NCI-H460 (cell line): Measurements from ENCODE around the gene SMARCA2. TPM values are rescaled to one million over a fixed set of nuclear protein-coding genes. Genes with fewer than 3 reads are reported as not detected.

Experiments used
- DNase-seq: peaks from one replicate; pipeline ENCODE4 v3.0.0-alpha.2; 2016; ENCODE audit warnings: low read depth; ENCODE audit errors: extremely low read depth
- total RNA-seq: library from RNA; depleted of rRNA; stranded (reverse); fragments of >200 nt; shearing (Covaris generic); gene quantifications from 2 replicates; pipeline ENCODE4 v1.2.3, GENCODE V29; 2014

The SMARCA2 gene
- total RNA-seq, 1 experiment from 2014 or later, result 28.5 TPM

GRCh38 chr9:2164268-2164667 lies 149.1 kb downstream of the SMARCA2 start:
- no peak for DNase-seq

DNA sequence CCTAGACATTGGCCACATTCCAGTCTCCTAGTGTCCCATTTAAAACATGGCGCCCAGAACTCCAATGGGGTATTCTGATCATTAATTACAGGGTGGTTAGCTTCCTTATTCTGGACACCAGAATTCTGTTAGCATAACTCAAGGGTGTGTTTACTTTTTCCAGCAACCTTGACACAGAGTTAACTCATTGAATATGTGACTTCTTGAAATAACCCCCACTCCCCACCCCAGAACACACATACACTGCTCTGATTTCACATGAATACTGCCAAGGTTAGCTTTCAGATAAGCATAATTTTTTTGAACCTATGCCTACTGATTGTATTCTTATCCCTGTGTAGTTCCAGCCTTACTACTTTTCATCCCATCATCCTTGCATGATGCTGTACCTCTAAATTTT lies 151.1 kb downstream of the SMARCA2 start:
- no peak for DNase-seq

DNA sequence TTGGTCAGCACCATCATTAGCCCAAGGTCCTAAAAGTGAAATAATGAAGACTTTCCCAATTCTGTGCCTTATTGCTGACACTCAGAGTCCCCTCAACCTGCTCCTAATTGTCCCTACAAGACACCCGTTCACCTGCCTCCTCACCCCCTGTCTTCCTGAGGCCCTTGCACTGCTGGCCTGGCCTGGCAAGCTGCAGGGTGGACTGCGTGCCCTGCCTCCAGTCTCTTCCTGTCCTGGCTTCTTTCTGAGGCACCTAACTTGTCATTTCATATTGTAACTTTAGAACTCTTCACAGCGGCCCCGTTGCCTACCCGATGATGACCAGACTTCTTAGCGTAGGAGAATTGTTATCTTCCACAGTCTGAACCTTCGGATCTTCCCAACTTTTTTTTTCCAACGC lies 153.9 kb downstream of the SMARCA2 start:
- DNase-seq, result no peak

GRCh38 chr9:2170722-2171121 lies 155.6 kb downstream of the SMARCA2 start:
- no peak for DNase-seq

- no peak for DNase-seq
These were observed 158.0 kb downstream of the SMARCA2 start for GRCh38 chr9:2173170-2173569.

DNA sequence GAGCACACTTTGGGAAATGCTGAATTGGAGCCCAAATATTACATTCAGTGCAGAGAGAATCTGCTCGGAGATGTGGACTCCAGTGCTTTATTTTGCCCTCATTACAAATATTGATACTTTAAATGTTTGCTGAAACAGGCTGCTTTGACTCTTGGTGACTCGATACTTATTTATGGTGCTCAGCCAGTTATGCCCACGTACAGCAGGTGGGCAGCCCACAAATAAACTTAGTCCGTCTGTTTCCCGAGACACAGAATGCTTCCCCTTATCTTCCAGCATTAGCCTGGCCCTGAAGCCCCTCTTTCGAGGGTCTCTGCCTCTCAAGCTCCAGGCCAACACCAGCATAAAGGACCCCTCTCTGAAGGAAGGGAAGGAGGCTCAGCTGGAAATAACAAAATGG lies 158.7 kb downstream of the SMARCA2 start:
- DNase-seq, result no peak

DNA sequence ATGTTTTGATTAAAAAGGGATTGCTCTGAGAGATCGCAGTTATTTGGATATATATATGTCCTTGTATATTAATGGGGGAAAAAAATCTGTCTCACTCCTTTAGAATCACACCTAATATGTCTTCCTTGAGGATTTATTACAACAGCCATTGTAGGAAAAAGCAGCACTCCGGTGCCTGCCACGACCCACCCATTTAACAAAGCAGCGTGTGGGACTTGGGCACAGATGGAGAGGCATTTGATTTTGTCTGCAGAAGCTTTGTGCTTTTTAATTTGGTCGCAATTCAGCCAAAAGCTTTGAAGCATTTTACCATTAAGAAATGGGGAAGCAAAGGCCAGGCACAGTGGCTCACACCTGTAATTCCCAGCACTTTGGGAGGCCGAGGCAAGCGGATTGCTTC lies 159.2 kb downstream of the SMARCA2 start:
- no peak for DNase-seq

- DNase-seq, result no peak
These were observed 159.8 kb downstream of the SMARCA2 start for GRCh38 chr9:2174911-2175310.

GRCh38 chr9:2177121-2177520 lies 162.0 kb downstream of the SMARCA2 start:
- DNase-seq, result no peak

DNA sequence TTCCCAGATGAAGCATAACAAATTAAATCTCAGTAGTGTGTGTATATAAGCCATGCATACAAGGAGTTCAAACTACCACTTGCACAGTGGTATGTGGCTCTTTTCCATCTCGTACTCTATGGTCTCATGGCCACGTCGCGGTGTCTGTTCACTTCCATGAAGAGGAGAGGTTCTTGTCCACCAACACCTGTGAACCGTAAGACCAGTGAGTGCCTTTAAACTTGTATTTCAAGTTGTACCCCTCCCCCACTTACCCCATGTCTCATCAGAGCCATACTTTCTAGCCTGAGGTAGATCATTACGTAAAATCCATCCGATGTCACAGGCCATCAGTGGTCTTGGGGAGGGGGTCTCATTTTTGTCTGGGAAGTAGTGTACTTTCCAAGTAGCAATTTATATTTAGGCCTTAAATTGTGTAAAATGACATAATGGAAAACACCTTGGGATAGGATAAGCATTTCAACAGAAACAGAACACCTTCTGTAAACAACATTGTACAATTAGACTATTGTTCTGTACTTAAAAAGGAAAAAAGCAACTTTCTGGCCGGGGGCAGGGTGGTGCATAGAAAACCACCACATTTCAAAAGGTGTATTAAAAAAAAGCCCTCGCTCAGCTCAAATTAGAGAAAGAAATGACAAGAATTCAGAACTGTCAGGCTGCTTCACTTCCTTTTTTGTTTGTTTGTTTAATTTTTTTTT lies 163.0 kb downstream of the SMARCA2 start:
- no peak for DNase-seq

DNA sequence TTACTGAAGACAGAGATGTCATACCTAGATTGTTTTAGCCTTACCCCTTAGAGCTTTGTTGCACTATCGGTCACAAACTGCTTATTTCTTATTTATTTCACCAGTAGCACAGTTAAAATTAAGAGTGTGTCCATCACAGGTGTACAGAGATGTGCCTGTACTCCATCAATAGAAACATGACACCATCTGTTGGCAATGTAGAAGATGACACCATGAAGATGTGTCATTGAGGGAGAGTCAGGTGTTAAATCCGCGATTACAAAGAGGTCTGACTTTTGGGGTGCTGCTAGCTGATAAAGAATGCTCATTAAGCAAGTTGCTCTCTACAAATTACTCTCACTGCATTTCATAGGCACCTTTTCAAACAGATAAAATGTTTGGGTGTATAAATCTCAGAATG lies 164.4 kb downstream of the SMARCA2 start:
- DNase-seq, result no peak

GRCh38 chr9:2180154-2180553 lies 165.0 kb downstream of the SMARCA2 start:
- DNase-seq, result no peak

DNA sequence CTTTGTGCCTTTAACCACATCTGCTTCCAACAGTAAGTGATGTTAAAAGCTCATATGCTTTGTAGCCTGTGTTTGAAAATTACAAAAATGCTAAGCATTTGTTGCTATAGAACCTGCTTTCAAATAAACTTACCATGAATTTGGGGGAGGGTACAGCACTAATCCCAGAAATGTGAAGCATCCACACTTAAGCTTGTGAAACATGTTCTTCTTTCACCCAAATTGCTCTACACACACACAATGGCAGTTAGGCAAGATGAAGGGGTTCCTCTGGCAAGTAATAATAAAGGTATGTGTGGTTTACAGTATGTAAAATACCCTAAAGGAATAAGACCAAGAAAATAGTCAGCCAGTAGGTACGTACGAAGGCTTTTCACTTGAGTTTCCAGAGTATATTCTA lies 165.6 kb downstream of the SMARCA2 start:
- no peak for DNase-seq

GRCh38 chr9:2181792-2182191 lies 166.6 kb downstream of the SMARCA2 start:
- DNase-seq, result no peak

GRCh38 chr9:2190939-2191608 lies 175.9 kb downstream of the SMARCA2 start:
- DNase-seq, result no peak

- no peak for DNase-seq
These were observed 176.4 kb downstream of the SMARCA2 start for GRCh38 chr9:2191609-2191972.

DNA sequence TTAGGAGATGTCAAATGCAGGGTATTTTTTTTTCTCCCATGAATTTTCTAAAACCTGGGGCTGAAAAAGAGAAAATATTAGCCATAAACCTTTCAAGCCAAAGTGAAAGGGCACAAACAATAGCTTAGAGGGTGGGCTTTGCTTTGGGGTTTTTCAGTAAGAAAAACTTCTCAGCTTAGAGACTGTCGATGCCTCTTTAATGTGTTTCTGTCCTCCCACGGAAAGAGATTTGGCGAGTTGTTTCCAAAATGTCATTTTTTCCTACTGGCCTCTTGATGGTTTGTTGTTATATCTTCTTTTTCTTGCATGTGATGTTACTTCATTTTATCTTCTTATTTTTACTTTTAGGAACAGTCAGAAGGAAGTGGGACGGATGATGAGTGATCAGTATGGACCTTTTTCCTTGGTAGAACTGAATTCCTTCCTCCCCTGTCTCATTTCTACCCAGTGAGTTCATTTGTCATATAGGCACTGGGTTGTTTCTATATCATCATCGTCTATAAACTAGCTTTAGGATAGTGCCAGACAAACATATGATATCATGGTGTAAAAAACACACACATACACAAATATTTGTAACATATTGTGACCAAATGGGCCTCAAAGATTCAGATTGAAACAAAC lies 177.3 kb downstream of the SMARCA2 start:
- DNase-seq, result no peak

- DNase-seq, result no peak
These were observed 178.4 kb downstream of the SMARCA2 start for GRCh38 chr9:2193552-2193951.

DNA sequence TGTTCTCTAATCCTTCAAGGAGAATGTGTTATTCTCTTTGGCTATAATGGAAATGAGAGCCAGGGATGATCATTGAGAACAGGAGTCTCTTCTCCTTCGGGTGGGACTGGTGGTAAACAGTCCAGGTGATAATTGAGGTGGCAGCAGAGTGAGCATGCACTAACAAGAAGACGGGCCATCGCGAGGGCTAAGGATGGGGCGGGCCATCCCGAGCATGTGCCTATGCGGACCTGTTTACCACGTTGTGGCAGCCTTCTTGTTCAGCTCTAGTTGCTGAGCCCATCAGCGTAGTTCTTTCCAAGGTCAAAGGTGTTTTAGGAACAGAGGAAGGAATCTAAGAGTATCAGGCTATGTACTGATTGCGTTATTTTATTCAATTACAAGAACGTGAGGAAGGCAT lies 180.1 kb downstream of the SMARCA2 start:
- no peak for DNase-seq

DNA sequence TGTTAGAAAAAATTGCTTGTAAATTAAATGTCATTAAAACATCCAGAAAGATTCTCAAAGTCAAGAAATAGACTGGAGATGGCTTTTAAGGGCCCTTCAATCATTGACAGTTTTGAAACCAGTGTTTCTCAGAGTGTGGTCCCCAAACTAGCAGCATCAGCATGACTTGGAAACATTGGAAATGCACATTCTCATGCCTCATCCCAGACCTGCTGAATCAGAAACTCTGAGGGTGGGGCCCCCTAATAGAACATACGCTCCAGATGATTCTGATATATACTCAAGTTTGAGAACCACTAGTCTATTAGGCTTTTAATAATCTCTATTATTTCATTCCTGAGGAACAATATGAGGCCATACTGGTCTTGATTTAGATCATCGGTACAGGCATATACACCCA lies 181.6 kb downstream of the SMARCA2 start:
- no peak for DNase-seq

GRCh38 chr9:2198956-2199635 lies 183.9 kb downstream of the SMARCA2 start:
- no peak for DNase-seq
